Measurements from ENCODE around the gene CES2.

GRCh38 chr16:66903544-66904427 is 31.5 kb upstream of the CES2 start:
- TF ChIP-seq POLR2A (IDR thresholded peaks at IDR 0.05) (no peak), CTCF (IDR thresholded peaks at IDR 0.05) (no peak), EP300 (IDR thresholded peaks at IDR 0.05) (no peak)

Measured in ovary (tissue), 3 donors.